Tibial artery (tissue), 4 donors: Measurements from ENCODE around the gene SSR1.

Source experiments
- DNase-seq, 2 donors: peaks; one replicate each; pipeline ENCODE4 v3.0.0-alpha.2; 2019
- H3K27ac ChIP-seq, 2 donors: fragments of 200-600 bp; sonication (generic) in 1 of 2; 1 replicate in 1 of 2; 2 replicates in 1 of 2; pipeline ENCODE4 v1.5.1; 2018 to 2019; ENCODE audit warnings: mild to moderate bottlenecking in 1 of 2
- H3K27me3 ChIP-seq, 2 donors: fragments of 200-600 bp; sonication (generic) in 1 of 2; one replicate each; pipeline versions ENCODE4 v1.5.1 to v1.6.0; 2016 to 2019
- H3K36me3 ChIP-seq, 3 donors: fragments of 200-600 bp; sonication (generic) in 2 of 3; one replicate each; pipeline ENCODE4 v1.5.1; 2016 to 2019; ENCODE audit warnings: mild to moderate bottlenecking in 2 of 3
- H3K4me1 ChIP-seq, 4 donors: fragments of 200-600 bp; sonication (generic) in 2 of 4; 1 replicate in 3 of 4; 2 replicates in 1 of 4; pipeline ENCODE4 v1.5.1; 2016 to 2019
- H3K4me3 ChIP-seq, 2 donors: fragments of 200-600 bp; sonication (generic) in 1 of 2; 1 replicate in 1 of 2; 2 replicates in 1 of 2; pipeline ENCODE4 v1.5.1; 2018 to 2019; ENCODE audit warnings: mild to moderate bottlenecking in 2 of 2
- H3K9me3 ChIP-seq, 3 donors: fragments of 200-600 bp; sonication (generic) in 1 of 3; one replicate each; pipeline ENCODE4 v1.5.1; 2016 to 2019
- intact Hi-C: fragments of 100-400 bp; cut with DNase I; formaldehyde crosslinking; loops from one replicate; pipeline ENCODE4 v1.15.0; 2023; ENCODE audit warnings: low total_unique reads
- TF ChIP-seq, protein P1 (sequence below), 2 experiments: fragments of 200-600 bp in 1 of 2; fragments of 450-650 bp in 1 of 2; IDR thresholded peaks; one replicate each; pipeline ENCODE4 v1.5.1; 2017 to 2019; ENCODE audit warnings: antibody characterized with exemption in 2 of 2, mild to moderate bottlenecking in 1 of 2, moderate library complexity in 1 of 2

The SSR1 gene

DNA sequence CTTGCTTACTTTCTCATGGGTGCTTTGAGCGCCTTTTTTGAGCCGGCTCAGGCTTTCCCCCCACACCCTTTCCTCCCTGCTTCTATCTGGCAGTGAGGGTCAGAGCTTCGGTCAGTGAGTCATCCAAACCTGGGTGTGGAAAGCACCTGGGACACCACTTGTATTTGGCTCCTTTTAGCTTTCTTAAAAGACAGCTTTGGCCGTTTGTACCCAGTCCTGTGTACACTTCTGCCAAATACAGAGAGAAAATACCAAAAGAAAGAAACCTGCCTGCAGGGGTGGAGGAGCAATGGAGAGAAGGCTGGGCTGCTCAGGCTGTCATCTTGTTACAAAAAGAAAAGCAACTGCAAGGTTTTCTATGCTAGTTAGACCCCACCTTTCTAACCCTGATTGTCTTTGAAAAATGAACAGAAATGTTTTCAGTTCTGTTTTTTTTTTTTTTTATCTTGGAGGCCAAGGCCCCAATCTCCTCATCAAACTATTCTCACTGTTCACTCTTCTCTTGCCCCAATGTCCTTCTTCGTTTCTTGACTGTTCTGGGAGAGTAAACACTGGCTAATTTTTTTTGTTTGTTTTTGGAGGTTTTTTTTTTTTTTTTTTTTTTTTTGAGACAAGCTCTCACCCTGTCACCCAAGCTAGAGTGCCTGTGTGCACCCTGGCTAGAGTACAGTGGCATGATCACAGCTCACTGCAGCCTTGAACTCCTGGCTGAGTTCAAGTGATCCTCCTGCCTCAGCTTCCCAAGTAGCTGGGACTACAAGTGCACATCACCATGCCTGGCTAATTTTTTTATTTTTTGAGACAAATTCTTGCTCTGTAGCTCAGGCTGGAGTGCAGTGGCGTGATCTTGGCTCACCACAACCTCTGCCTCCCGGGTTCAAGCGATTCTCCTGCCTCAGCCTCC lies 76.4 kb downstream of the SSR1 start:
- DNase-seq, result no peak
- intact Hi-C loops, result loop anchor here (5.0 to 10.0 kb wide), 2 partner anchors 122 to 559 kb away; no protein-coding TSS in a partner anchor
- peaks cover 0 to 24% (median 0%) of the 10 kb centered on the region in 4 donors for H3K4me1 ChIP-seq

DNA sequence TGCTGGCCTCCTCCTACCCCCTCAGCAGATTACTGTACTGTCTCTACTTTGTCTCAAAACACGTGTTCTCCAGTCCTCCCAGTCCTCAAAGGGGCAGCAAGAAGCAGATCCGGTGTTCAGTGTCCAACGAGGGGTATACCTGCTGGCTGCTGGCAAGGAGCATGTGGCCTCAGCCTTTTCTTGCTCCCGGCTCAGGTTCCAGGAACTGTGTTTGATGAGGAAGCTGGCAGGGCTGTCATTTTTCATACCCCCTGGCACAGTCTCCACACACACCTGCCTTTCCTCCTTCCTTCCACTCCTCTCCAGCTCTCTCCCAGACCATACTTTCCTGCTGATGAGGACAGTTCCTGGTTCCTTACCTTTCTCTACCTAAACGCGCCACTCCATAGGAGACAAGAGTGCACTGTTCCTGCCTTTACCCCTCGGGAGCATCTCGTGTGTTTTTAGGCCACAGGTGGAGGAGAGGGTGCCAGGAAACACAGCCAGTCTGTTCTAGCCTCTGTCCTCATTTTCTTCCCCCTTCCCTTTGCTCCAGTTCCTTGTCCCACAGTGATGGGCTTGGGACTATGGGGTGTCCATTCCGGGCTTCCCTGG lies 77.2 kb downstream of the SSR1 start:
- no peak for DNase-seq
- H3K27ac ChIP-seq, result no peak overlapping the region
- H3K4me1 ChIP-seq, result peaks cover 0 to 24% (median 0%) of the 10 kb centered on the region in 4 donors
- TF ChIP-seq, protein P1, sequence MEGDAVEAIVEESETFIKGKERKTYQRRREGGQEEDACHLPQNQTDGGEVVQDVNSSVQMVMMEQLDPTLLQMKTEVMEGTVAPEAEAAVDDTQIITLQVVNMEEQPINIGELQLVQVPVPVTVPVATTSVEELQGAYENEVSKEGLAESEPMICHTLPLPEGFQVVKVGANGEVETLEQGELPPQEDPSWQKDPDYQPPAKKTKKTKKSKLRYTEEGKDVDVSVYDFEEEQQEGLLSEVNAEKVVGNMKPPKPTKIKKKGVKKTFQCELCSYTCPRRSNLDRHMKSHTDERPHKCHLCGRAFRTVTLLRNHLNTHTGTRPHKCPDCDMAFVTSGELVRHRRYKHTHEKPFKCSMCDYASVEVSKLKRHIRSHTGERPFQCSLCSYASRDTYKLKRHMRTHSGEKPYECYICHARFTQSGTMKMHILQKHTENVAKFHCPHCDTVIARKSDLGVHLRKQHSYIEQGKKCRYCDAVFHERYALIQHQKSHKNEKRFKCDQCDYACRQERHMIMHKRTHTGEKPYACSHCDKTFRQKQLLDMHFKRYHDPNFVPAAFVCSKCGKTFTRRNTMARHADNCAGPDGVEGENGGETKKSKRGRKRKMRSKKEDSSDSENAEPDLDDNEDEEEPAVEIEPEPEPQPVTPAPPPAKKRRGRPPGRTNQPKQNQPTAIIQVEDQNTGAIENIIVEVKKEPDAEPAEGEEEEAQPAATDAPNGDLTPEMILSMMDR (IDR thresholded peaks at IDR 0.05), result no peak
- H3K27me3 ChIP-seq, result no peaks in the 10 kb centered on the region
- no peaks in the 10 kb centered on the region for H3K9me3 ChIP-seq
- H3K4me3 ChIP-seq, result no peak overlapping the region
- intact Hi-C loops, result loop anchor here (5.0 to 10.0 kb wide), 2 partner anchors 121 to 559 kb away; no protein-coding TSS in a partner anchor
- H3K36me3 ChIP-seq, result peaks cover 21 to 58% (median 38%) of the 10 kb centered on the region in 3 donors

More for the DNA sequence above, 76.4 kb downstream of the SSR1 start:
- TF ChIP-seq, protein P1 (IDR thresholded peaks at IDR 0.05), result no peak
- Histone ChIP-seq H3K4me3 (no peak overlapping the region), H3K27me3 (no peaks in the 10 kb centered on the region), H3K9me3 (no peaks in the 10 kb centered on the region), H3K27ac (no peak overlapping the region), H3K36me3 (peaks cover 13 to 58% (median 34%) of the 10 kb centered on the region in 3 donors)

DNA sequence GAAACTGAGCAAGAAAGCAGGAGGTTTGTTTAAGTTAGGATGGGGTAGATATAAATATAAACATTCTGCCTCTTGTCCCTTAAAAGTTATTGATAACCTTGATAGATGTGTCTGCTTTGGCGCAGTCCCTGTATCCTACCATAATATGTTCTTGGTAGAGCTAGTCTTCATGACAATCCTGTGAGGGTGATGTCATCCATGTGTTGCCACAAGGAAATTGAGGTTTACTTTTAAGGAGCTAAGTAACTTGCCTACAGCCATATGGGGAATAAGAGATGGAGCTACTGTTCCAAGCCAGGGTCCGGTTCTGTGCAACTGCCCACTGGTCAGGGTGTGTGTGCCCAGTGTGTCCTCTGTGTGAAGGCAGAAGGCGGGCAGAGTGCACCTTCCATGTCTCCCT lies 78.5 kb downstream of the SSR1 start:
- Histone ChIP-seq H3K4me3 (no peak overlapping the region), H3K9me3 (no peaks in the 10 kb centered on the region), H3K36me3 (peaks cover 34 to 61% (median 45%) of the 10 kb centered on the region in 3 donors), H3K4me1 (peaks cover 0 to 24% (median 0%) of the 10 kb centered on the region in 4 donors), H3K27me3 (no peaks in the 10 kb centered on the region), H3K27ac (no peak overlapping the region)
- intact Hi-C loops, result loop anchor here (10.0 kb wide), 1 partner anchor 120 kb away; no protein-coding TSS in a partner anchor
- TF ChIP-seq, protein P1 (IDR thresholded peaks at IDR 0.05), result no peak
- no peak for DNase-seq

DNA sequence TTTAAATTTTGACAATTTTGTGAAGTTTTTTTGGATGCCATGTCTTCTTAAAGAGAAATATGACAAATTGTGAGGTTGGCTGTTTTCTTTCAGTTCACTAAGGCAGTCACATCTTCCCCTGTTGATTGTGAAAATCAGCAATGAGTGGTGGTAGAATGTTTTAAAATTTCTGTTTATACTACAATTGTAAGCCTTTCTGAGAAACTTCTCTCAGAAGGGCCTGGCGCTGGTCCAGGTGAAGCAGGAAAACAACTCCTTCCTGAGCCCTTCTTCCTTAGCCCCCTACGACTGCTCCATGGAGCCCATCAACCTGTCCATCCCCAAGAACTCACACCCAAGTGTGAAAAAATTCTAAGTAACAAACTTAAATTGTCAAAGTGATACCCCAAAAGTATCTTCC lies 80.6 kb downstream of the SSR1 start:
- Histone ChIP-seq H3K4me1 (peaks cover 0 to 17% (median 0%) of the 10 kb centered on the region in 4 donors), H3K9me3 (no peaks in the 10 kb centered on the region), H3K27me3 (no peaks in the 10 kb centered on the region), H3K27ac (no peak overlapping the region), H3K36me3 (peaks cover 55 to 82% (median 60%) of the 10 kb centered on the region in 3 donors), H3K4me3 (no peak overlapping the region)
- TF ChIP-seq, protein P1 (IDR thresholded peaks at IDR 0.05), result no peak
- peak in 1 of 2 donors; percentile 18 for DNase-seq
- intact Hi-C loops, result loop anchor here (10.0 kb wide), 1 partner anchor 118 kb away; no protein-coding TSS in a partner anchor

DNA sequence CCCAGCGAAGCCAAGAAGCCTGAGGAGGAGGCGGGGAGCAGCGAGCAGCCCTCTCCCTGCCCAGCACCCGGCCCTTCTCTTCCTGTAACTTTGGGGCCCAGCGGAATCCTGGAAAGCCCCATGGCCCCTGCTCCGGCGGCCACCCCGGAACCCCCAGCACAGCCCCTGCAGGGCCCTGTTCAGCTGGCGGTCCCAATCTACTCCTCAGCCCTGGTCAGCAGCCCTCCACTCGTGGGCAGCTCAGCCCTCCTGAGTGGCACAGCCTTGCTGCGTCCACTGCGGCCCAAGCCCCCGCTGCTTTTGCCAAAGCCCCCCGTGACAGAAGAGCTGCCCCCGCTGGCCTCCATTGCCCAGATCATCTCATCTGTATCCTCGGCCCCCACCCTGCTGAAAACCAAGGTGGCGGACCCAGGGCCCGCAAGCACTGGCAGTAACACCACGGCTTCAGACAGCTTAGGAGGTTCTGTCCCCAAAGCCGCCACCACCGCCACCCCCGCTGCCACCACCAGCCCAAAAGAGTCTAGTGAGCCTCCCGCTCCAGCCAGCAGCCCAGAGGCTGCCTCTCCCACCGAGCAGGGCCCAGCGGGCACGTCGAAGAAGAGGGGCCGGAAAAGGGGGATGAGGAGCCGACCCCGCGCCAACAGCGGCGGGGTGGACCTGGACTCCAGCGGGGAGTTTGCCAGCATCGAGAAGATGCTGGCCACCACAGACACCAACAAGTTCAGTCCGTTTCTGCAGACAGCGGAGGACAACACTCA lies 81.9 kb downstream of the SSR1 start:
- no peak overlapping the region for H3K27ac ChIP-seq
- no peak overlapping the region for H3K4me3 ChIP-seq
- no peak for DNase-seq
- peaks cover 67 to 90% (median 72%) of the 10 kb centered on the region in 3 donors for H3K36me3 ChIP-seq
- intact Hi-C loops, result loop anchor here (10.0 kb wide), 1 partner anchor 116 kb away; no protein-coding TSS in a partner anchor
- H3K4me1 ChIP-seq, result peaks cover 0 to 17% (median 0%) of the 10 kb centered on the region in 4 donors
- H3K27me3 ChIP-seq, result no peaks in the 10 kb centered on the region
- H3K9me3 ChIP-seq, result no peaks in the 10 kb centered on the region
- TF ChIP-seq, protein P1 (IDR thresholded peaks at IDR 0.05), result no peak
